Stimulated activated CD8-positive, alpha-beta memory T cell treated with anti-CD3 and anti-CD28 coated beads, Interleukin-15, amount 100 ng/mL, for 24 hours (primary cell): ENCODE measurements around the gene KRTAP5-2.
"Not testable (repeated sequence)": the region's sequence is repeated elsewhere in the genome, so short reads cannot be mapped to it uniquely, and the experiment has no call there.

Experiments used
- DNase-seq: peaks from one replicate; pipeline ENCODE4 v3.0.0-alpha.2; 2020; ENCODE audit warnings: low read depth

The KRTAP5-2 gene

DNA sequence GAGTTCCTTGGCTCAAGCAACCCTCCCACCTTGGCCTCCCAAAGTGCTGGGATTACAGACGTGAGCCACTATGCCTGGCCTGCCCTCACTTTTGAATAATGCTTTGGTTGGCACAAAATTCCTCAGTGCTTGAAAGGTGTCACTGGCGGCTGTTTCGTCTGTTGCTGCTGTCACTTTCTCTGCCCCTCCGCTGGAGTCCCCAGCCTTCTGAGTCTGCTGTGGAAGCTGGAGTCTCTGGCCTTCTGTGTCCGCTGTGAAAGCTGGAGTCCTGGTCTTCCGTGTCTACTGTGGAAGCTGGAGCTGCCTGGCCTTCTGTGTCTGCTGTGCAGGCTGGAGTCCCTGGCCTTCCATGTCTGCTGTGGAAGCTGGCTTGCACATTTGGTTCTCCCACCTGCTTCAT lies 8.1 kb downstream of the KRTAP5-2 start:
- no peak for DNase-seq

DNA sequence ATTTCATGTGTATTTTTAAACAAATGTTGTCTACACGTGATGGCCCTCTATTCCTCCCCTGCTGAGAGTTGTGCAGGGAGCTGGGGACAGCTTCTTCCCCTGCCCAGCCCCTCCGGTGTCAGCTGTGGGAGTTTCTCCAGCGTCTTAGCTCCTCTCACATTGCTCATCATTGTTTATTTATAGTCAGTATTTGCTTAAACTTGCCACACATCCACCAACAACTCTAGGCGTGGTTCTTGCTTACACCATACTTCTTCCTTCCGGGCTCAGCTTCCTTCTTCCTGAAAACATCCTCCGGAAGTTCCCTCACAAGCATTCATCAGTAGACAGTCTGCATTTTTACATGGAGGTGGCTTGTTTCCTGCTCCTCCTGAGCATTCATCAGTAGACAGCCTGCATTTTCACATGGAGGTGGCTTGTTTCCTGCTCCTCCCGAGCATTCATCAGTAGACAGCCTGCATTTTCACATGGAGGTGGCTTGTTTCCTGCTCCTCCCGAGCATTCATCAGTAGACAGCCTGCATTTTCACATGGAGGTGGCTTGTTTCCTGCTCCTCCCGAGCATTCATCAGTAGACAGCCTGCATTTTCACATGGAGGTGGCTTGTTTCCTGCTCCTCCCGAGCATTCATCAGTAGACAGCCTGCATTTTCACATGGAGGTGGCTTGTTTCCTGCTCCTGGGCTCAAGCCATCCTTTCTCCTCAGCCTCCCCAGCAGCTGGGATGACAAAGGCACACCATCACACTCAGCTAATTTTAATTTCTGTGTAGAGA lies 8.7 kb downstream of the KRTAP5-2 start:
- DNase-seq, result not testable (repeated sequence)

GRCh38 chr11:1586699-1587098 lies 11.4 kb downstream of the KRTAP5-2 start:
- no peak for DNase-seq

- not testable (repeated sequence) for DNase-seq
Observed at GRCh38 chr11:1584661-1585370, 13.3 kb downstream of the KRTAP5-2 start, which contains the start of gene KRTAP5-1. KRTAP5-1 (minus strand) TSS chr11:1585283; CDS start chr11:1585249, 34 bp downstream.

DNA sequence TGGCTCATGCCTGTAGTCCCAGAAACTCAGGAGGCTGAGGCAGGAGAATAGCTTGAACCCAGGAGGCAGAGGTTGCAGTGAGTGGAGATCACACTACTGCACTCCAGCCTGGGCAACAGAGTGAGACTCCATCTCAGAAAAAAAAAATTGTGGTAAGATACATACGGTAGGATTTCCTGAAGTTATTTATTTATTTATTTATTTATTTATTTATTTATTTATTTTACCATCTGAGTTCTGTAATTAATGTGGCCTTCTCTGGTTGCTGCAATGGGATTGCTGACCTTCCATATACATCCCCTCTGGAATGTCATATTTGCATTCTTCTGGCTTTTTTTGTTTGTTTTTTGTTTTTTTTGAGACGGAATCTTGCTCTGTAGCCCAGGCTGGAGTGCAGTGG lies 15.2 kb downstream of the KRTAP5-2 start:
- DNase-seq, result not testable (repeated sequence)

GRCh38 chr11:1581976-1582375 lies 16.1 kb downstream of the KRTAP5-2 start:
- DNase-seq, result no peak

GRCh38 chr11:1576825-1577224 lies 21.3 kb downstream of the KRTAP5-2 start:
- DNase-seq, result no peak

DNA sequence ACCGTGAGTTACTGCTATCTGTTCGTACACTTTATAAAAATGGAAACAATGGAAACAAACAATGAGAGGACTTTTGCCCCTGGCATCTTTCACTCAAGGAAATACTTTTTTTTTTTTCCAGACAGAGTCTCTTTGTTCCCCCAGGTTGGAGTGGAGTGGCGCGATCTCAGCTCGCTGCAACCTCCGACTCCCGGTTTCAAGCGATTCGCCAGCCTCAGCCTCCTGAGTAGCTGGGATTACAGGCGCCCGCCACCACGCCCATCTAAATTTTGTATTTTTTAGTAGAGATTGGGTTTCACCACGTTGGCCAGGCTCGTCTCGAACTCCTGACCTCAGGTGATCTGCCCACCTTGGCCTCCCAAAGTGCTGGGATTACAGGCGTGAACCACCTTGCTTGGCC lies 22.3 kb downstream of the KRTAP5-2 start:
- DNase-seq, result not testable (repeated sequence)

DNA sequence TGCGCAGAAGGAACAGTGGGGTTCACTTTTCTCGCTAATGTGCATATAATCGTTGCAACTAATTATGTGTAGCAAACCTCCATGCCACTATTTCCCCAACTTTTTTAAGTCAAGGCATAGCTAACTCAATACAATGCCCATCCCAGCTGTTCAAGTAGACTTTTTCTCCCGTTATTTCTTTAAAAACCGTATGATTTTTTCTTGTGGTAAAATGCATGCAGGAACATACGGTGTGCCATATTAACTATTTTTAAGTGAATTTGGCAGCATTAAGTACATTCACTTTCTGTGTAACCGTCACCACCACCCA lies 23.2 kb downstream of the KRTAP5-2 start:
- DNase-seq, result no peak

DNA sequence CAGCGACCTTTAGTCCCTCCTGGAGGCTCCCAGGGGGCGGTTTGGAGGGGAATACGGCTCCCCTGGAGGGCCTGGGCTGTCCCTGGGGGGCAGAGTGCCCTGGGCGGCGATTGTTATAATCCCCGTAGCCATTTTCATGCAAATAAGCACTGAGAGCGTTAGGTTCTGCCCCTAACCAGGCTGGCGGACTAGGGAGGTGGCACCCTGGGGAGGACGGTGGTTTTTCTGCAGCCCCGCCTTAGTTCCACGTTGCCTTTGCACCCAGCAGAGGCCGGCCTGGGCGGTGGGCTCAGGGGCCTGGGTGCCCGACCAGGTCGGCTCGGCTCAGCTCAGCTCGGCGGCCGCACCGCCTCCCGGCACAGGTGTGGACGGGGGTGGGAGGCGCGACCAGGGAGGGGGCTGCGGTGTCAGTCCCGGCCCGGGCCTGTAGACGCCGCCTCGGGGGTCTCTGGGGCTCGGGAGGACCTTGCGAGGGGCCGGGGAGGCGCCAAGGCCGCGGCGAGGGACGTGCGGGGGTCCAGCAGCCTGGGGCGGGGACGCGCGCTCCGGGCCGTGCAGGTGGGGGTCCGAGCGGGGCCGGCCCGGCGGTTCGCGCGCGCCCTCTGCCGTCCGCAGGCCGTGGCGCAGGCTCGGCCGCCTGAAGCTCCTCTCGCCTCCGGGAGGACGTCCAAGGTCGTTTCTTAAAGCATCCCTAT lies 23.7 kb downstream of the KRTAP5-2 start:
- DNase-seq, result no peak

- DNase-seq, result no peak
Observed at GRCh38 chr11:1573903-1574237, 24.2 kb downstream of the KRTAP5-2 start.

GRCh38 chr11:1573077-1573902 lies 24.8 kb downstream of the KRTAP5-2 start:
- no peak for DNase-seq

GRCh38 chr11:1572197-1573076 lies 25.7 kb downstream of the KRTAP5-2 start, which contains the start of gene DUSP8:
DUSP8 (minus strand) TSS chr11:1572271; CDS start chr11:1565826, 6,445 bp downstream.
- peak; percentile 81 for DNase-seq

DNA sequence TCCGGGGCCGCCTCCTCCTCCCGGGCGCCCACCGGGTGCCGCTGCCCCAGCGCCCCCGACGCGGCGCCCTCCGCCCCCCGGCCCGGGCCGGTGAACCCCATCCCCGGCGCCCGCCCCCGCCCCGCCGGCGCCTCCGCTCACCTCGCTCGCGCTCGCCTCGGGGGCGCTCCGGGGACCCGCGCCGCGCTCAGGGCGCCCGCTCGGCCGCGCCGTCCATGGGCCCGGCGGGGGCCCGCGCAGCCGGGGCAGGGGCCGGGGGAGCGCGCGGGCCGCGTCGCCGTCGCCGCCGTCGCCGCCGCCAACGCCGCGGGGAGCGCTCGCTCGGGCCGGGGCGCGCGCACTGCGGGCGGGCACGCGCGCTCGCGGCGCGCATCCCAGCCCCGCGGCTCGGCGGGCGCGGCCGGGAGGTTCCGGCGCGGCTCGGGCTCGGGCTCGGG lies 26.3 kb downstream of the KRTAP5-2 start:
- no peak for DNase-seq

DNA sequence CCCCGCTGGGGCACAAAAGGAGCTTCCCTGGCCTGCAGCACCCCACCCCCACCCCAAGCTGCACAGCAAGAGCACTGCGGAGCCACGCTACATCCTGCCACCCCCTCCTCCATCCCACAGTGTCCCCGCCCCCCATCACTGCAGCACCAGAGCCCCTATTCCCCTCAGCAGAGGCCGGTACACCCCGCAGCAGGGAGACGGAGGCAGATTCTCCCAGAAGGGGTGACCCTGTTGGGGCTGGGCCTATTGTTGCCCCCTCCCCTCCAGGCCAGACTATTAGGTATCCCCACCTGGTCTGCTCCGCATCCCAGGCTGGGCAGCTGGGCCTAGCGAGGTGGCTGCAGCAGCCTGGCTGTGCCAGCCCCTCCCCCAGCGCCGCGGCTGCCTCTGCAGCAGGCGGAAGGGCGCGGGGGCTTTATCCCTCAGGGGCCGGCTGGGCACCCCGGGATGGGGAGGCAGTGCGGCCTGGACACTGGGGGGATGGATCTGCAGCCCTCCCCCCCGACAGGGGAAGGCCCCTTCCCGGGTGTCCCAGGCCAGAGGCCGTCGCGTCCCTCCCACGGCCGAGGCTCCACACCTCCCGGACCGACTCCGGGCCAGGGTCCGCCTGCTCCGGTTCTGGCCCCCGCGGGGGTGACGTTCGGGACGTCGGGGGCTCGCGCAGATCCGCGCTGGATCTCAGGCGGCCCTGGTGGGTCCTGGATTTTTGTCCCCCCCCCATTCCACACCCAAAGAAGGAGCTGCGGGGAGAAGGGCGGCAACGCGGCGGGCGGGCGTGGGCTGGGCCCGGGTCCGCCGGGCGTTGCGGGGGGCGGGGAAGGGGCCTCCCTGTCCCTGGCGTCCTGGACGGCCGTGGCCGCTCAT lies 27.0 kb downstream of the KRTAP5-2 start:
- DNase-seq, result no peak

- DNase-seq, result no peak
Observed at GRCh38 chr11:1570531-1570895, 27.6 kb downstream of the KRTAP5-2 start.

DNA sequence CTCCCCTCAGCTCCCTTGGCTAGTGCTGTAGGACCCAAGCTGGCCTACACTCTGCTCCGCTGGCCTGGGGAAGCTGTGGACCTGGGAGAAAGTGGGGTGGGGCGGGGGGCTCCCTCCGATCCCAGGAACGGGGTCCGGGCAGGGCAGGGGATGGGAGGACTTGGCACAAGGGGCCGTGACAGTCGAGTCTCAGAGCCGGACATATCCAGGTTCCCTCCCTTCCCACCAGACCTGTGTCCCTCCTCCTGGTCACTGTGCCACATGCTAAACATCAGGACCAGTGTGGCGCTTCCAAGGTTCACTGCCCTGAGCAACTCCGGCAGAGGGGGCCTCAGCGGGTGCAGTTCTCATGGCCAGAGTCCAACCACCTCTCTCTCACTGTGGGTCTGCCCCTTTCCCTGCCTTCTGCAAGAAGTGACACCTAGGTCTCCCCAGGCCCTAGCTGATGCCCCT lies 28.1 kb downstream of the KRTAP5-2 start:
- DNase-seq, result no peak

DNA sequence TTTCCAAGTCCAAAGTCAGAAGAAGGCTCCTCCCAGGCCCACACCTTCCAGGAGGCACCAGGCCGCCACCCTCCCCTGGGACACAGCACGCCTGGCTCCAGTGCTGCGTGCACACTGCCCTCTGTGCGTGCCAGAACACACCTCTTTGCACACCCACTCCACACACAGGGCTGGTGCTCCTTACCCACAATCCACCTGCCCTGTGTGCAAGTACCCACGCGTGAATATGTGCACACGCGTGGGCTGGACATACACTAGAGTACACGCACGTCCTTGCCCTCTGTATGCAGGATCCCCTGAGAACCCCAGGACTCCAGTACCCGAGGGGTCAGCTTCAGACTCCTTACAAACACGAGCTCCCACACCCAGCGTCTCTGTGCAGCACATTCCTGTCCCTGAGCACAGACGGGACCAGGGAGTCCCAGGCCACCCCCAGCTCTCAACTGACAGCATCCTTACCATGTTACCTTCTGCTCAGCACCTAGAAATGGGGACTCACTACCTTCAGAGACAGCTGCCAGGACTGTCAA lies 28.8 kb downstream of the KRTAP5-2 start:
- no peak for DNase-seq

DNA sequence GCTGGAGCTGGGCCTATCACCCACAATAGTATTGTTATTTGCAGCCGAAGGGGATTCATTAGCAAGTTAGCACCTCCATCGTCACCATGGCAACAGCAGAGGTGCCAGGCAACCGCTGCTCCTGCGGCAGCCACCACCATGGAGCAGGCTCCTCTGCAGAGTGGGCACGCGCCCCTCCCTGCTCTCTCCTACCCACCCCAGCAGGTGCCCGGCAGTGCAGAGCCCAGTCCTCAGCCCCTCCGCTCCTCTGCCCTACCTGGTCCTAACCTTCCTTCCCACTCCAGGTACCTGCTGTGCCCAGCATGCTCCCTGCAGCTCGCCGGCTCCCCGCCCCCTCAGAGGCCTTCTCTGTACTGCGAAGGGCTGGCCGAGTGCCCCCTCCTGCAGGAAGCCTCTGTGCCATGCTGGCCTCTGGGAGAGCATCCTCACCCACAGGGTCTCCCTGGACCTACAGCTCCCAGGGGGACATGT lies 29.6 kb downstream of the KRTAP5-2 start:
- DNase-seq, result no peak

DNA sequence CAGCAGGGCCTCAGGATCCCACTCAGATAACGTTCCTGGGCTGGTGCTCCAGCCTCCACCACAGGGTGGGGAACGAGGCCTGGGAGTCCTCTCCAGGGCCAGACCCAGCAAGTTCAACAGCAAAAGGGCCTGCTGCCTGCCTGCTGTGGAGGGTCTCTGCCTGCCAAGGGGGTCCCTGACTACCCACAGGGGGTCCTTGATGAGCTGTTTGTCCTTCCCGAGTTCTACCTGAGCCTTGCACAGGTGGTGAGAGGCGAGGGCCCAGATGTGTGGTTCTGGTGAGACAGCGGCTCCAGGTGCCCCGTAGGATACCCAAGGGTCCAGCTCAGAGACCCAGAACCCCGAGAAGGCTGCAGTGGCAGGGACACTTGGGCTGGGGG lies 30.4 kb downstream of the KRTAP5-2 start:
- no peak for DNase-seq
